ENCODE measurements around the gene EGLN2.

- TF ChIP-seq POLR2A (IDR thresholded peaks at IDR 0.05), result no peak
- no peak for TF ChIP-seq CTCF (IDR thresholded peaks at IDR 0.05)
Measured at GRCh38 chr19:40809358-40810086, 10.5 kb downstream of the EGLN2 start.
